Measurements from ENCODE around the gene XCL1. TPM values are rescaled to one million over a fixed set of nuclear protein-coding genes. Genes with fewer than 3 reads are reported as not detected.

Gene XCL1
- total RNA-seq, 1 experiment from 2014 or later: 0.26 TPM

- H3K4me2 ChIP-seq (ENCODE audit: insufficient read depth, insufficient read length, low read length): no peak overlapping the region
- WGBS (ENCODE audit: extremely low coverage, insufficient read length, low lambda C conversion rate): no CpG with 5 or more reads among the region's 1 CpG
- no peak for DNase-seq
Measured at GRCh38 chr1:168621356-168621755, 45.0 kb downstream of the XCL1 start.

More at GRCh38 chr1:168621356-168621755, 45.0 kb downstream of the XCL1 start:
- Histone ChIP-seq H2AFZ (ENCODE audit: low read length) (no peak overlapping the region), H4K91ac (ENCODE audit: insufficient read length, low read depth, low read length) (no peak overlapping the region), H3K23me2 (ENCODE audit: insufficient read length, low read depth, low read length, poor library complexity, severe bottlenecking) (no peaks in the 10 kb centered on the region), H4K5ac (ENCODE audit: insufficient read length, low read depth, low read length) (no peak overlapping the region), H4K20me1 (ENCODE audit: control insufficient read depth, insufficient read depth, insufficient read length) (no peaks in the 10 kb centered on the region), H4K8ac (replicated peaks; ENCODE audit: insufficient read length, low read depth, low read length) (no peak overlapping the region), H2BK15ac (ENCODE audit: low read depth, low read length) (no peak overlapping the region), H3K27ac (ENCODE audit: insufficient read length, low read depth, low read length) (no peak overlapping the region), H3K9ac (ENCODE audit: extremely low read depth, insufficient read length, low read length) (no peak overlapping the region), H3K56ac (ENCODE audit: insufficient read length, low read depth, low read length) (no peak overlapping the region), H3K4ac (ENCODE audit: low read depth, low read length) (no peak overlapping the region), H2BK20ac (ENCODE audit: low read depth, low read length, poor library complexity, severe bottlenecking) (no peak overlapping the region), H2BK120ac (ENCODE audit: low read depth, low read length, poor library complexity, severe bottlenecking) (no peak overlapping the region), H3K27me3 (ENCODE audit: insufficient read depth, low read length) (no peaks in the 10 kb centered on the region), H2BK12ac (ENCODE audit: insufficient read length, low read depth, low read length) (no peak overlapping the region), H2BK5ac (ENCODE audit: insufficient read length, low read length) (no peak overlapping the region), H3K18ac (ENCODE audit: insufficient read length, low read depth, low read length) (no peak overlapping the region), H3K79me1 (ENCODE audit: insufficient read depth, low read depth, low read length, poor library complexity, severe bottlenecking) (no peaks in the 10 kb centered on the region), H3T11ph (ENCODE audit: low read length) (no peak overlapping the region), H3K23ac (ENCODE audit: insufficient read length, low read depth, low read length) (no peak overlapping the region), H3K14ac (ENCODE audit: insufficient read depth, low read length) (no peak overlapping the region), H2AK5ac (ENCODE audit: insufficient read length, low read length) (no peak overlapping the region), H3K9me3 (ENCODE audit: control insufficient read depth, low read depth, low read length) (no peaks in the 10 kb centered on the region), H3K4me1 (ENCODE audit: insufficient read depth, low read length) (no peaks in the 10 kb centered on the region; the same call in 1 of the 2 replicates), H3K79me2 (ENCODE audit: insufficient read depth, low read length) (no peaks in the 10 kb centered on the region)
- H3K4me3 Mint-ChIP-seq: no peak overlapping the region
- no peaks in the 10 kb centered on the region for H3K36me3 Mint-ChIP-seq (ENCODE audit: insufficient read depth in 1 of 3, low read depth in 3 of 3)
- H3K27ac Mint-ChIP-seq: no peak overlapping the region
- no peaks in the 10 kb centered on the region for H3K27me3 Mint-ChIP-seq (ENCODE audit: low read depth)
- H3K4me1 Mint-ChIP-seq: peaks cover 0 to 6% of the 10 kb centered on the region in 2 experiments; a peak in 3 of 4 replicates
- TF ChIP-seq CTCF (conservative IDR thresholded peaks at IDR 0.05): no peak
- H3K9me3 Mint-ChIP-seq: no peaks in the 10 kb centered on the region
